ENCODE measurements around the gene CLEC1B.
"Not testable (repeated sequence)": the region's sequence is repeated elsewhere in the genome, so short reads cannot be mapped to it uniquely, and the experiment has no call there.

CLEC1B gene

DNA sequence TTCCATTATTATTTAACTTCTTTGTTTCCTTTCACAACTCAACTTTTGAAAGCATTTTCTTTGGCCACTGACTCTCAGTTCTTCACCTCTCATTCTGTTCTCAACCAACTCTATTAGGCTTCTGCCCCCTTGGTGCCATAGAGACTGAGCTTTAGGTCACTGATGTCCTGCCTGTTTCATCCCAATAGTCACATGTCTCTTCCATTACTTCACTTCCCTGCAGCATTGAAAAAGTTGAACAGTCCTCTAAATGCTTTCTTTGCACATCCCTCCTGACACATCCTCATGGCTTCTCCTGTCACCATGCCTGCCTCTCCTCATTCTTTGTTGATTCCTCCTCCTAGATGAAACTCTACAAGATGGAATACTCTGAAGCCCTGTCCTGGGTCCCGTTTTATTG is 25.0 kb downstream of the CLEC1B start:
- no peak overlapping the region for H3K27ac ChIP-seq
- no peak for TF ChIP-seq CTCF (conservative IDR thresholded peaks at IDR 0.05)

DNA sequence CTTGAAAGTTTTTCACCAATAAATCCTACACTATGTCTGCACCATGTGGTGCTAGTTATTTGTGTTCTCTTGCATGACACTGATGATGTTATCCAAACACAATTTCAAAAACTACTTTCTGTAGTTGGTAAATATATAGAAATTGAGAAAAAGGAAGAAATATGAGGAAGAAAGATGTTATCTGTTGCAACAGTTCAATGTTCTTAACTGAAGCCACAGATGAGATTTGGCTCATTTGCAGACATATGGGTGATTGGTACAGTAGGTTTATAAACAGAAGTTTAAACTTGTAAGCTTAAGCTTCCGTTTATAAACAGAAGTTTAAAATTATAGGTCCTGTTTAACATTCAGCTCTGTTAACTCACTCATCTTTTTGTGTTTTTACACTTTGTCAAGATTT is 27.7 kb downstream of the CLEC1B start, which contains the start of gene CLEC12A:
CLEC12A (plus strand) TSS at position 229 of the 400 bp plus-strand sequence. CDS start 188 bp downstream, outside the sequence.
- no peak for TF ChIP-seq CTCF (conservative IDR thresholded peaks at IDR 0.05)
- H3K27ac ChIP-seq = no peak within 1 kb of the TSS

DNA sequence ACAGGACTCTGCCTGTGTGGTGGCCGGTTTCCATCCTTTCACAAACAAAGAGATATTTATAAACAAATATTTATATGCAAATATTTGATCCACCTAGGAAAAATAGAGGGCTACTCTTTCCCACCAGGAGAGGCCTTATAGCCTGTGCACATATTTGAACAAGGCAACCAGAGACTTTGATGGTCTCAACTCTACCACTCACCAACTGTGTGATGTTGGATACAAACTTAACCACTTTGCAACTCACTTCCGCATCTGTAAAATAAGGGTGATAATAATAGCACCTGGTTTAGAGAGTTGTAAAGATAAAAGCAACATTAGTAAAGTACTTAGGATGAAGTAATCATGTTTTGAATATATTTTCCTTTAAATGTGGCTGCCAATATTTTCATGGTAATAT is 29.2 kb downstream of the CLEC1B start:
- H3K27ac ChIP-seq = no peak overlapping the region
- TF ChIP-seq CTCF (conservative IDR thresholded peaks at IDR 0.05) = no peak

GRCh38 chr12:9961901-9962300 is 37.0 kb downstream of the CLEC1B start:
- H3K27ac ChIP-seq = no peak overlapping the region
- TF ChIP-seq CTCF (conservative IDR thresholded peaks at IDR 0.05) = no peak

DNA sequence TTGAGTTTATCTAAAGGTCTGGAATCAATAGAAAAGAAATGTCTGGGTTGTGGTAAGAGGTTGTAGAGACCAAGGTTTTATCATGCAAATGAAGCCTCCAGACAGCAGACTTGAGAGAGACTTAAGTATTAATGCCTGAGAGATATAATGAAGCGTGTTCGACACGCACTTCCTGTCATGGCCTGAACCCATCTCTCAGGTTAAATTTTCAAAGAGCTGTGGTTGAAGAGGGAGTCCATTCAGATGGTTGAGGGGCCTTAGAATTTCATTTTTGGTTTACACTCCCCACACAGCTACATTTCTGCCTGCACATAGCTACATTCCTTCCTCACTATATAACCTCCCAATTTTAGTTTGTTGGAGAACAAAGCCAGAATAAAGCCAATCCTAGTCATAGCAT is 37.8 kb downstream of the CLEC1B start:
- TF ChIP-seq CTCF (conservative IDR thresholded peaks at IDR 0.05) = no peak
- H3K27ac ChIP-seq = no peak overlapping the region

- TF ChIP-seq CTCF (conservative IDR thresholded peaks at IDR 0.05) = no peak
- no peak overlapping the region for H3K27ac ChIP-seq
These were observed 38.3 kb downstream of the CLEC1B start for GRCh38 chr12:9960590-9960989.

DNA sequence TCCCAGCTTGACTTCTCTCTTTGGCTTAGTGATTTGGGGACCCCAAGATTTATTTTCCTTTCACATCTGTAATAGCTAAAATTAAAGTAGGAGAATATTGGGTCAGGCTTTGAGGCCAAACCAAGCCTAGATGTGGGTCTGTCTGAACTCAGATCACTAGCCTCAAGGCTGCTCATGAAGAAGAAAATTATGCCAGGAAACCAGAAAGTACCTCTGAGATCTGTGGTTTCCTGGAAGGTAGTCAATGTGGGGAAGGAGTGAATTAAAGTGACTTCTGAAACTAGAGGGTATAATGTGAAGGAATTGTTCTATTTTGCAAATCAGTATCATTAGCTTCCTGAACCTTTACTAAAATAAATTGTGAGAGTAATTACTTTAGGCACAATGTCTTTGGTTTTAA is 41.1 kb downstream of the CLEC1B start:
- no peak for TF ChIP-seq CTCF (conservative IDR thresholded peaks at IDR 0.05)

DNA sequence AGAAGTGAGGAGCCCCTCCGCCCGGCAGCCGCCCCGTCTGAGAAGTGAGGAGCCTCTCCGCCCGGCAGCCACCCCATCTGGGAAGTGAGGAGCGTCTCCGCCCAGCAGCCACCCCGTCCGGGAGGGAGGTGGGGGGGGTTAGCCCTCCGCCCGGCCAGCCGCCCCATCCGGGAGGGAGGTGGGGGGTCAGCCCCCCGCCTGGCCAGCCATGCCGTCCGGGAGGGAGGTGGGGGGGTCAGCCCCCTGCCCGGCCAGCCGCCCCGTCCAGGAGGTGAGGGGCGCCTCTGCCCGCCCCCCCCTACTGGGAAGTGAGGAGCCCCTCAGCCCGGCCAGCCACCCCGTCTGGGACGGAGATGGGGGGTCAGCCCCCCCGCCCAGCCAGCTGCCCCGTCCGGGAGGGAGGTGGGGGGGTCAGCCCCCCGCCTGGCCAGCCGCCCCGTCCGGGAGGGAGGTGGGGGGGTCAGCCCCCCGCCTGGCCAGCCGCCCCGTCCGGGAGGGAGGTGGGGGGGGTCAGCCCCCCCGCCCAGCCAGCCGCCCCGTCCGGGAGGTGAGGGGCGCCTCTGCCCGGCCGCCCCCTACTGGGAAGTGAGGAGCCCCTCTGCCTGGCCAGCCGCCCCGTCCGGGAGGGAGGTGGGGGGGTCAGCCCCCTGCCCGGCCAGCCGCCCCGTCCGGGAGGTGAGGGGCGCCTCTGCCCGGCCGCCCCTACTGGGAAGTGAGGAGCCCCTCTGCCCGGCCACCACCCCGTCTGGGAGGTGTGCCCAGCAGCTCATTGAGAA is 45.8 kb downstream of the CLEC1B start:
- H3K27ac ChIP-seq = not testable (repeated sequence)

More for the DNA sequence above, 41.1 kb downstream of the CLEC1B start:
- no peak overlapping the region for H3K27ac ChIP-seq

Measured in VCaP (cell line).